DMS53 treated with DMSO at 0.1 percent for 48 hours (cell line): ENCODE results near the gene LHX4.

ENCODE experiments used
- DNase-seq: peaks from one replicate; lab custom pipeline; 2025; ENCODE audit not compliant: unreplicated experiment; lab: John Stamatoyannopoulos, UW

The LHX4 gene

GRCh38 chr1:180225403-180225802 is 4.7 kb upstream of the LHX4 start:
- no peak for DNase-seq

GRCh38 chr1:180227861-180228647 is 2.0 kb upstream of the LHX4 start:
- no peak for DNase-seq

- DNase-seq = peak; percentile 37
These were observed 1.2 kb upstream of the LHX4 start for GRCh38 chr1:180228648-180229482.

- no peak for DNase-seq
These were observed 339 bp downstream of the LHX4 start for GRCh38 chr1:180230416-180230790.

DNA sequence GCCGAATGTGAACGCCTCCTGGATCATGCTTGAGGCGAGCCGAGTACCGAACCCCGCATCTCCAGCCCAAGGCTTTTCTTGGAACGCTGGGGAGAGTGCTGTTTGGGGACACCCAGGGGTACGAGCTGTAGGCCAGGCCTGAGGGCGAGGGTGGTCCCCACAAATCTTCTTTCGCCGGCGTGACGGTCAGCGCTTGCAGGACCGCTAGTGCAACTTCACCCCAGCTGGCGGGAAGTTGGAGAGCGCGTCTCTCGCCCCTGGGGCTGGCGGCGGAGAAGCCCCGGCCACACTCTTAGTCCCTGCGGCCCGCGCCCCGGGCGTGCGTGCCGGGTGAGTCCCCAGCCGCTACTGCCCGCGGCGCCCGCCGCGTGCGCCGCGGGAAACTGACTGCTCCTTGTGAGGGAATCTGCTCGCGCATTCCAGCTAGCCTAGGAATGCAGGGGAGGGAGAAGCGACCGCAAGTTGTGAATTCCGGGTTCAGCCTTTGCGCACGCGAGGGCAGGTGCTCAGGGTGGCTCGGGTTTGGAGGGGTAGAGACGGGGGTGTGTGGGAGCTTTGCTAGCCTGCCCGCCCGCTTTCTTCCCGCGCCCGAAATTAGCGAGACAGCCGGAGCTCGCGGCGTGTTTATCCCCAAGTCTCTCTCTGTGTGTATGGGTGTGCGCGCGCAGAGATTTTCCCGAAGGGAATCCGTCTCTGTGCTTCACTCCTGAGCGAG is 884 bp downstream of the LHX4 start:
- peak; percentile 44 for DNase-seq

DNA sequence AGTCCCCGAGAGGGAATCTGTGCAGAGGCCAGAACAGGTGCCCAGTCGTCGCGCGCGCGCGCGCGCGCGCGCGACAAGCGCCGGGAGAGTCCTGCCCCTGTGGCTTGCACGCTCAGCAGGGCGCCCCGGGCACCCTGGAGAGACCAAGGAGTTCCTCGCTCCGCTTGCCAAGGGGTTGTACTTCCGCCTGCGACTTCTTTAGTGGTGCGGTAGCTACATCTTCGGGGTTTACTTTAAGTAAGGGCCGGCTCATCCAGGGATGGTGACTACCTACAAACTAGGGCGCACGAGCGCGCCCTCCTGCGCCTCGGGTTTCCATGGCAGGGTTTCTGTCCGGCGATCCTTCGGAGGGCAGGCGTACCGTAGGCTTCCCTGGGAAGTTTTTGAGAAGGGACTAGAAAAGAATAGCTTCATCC is 1.4 kb downstream of the LHX4 start:
- peak; percentile 44 for DNase-seq

- DNase-seq = no peak
These were observed 1.9 kb downstream of the LHX4 start for GRCh38 chr1:180231936-180232335.

DNA sequence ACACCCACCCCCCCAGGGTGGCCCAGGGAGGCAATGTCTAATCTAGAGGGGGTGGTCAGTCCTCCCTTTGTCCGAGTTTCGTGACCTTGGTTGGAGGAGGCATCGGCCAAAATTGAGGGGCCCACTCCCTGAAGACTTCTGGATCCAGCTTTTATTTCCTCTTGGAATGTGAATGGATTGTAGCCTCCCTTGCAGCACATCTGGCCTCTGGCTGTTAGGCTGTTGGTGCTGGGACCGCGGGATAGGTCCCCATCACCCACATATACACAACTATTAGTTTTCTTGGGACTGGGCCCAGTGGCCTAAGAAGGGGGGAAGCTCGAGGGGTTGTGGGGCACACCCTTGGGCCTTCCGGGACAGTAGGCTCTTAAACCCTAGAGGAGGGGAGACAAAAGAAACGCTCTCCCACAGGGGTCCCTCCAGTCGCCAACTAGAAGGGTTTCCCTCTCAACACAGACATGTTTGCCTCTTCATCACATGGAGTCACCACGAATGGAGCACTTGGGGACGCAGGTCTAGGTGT is 2.5 kb downstream of the LHX4 start:
- peak; percentile 7 for DNase-seq

DNA sequence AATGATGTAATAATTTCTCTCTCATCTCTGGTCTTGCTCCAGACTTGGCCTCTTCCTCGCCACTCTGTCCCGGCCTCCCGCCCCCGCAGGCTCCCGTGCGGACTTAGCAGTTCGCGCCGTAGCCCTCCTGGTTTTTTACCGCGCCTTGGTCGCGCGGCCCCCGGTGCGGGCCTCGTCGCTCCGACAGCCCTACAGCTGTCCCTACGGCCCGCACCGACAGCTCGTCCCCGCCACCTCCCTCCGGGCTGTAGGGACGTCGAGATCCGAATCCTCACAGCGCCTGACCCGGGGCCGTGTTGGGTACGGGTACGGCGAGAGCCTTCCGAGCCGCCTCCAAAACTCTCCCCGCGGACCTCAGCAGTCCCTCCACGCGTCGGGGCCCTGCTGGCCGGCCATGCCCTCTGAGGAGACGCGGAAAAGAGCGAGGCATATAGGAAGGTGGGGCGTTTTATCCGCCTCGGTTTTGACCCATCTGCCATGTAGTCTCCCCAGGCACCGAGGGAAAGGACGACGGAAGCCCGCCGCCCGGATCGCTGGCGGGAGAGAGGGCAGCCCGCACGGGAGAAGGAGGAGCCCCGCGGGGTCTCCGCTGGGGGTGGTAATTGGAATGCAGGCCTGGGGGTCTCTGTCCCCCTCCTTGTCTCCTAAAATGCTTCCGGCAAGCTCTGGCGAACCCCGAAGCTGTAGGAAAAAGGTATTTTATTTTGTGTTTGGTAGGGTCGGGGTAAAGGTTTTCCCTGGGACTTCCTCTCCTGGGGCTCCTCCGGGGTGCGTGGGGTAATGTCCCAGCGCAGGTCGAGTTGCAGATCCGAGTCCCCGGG is 3.3 kb downstream of the LHX4 start:
- DNase-seq = no peak

DNA sequence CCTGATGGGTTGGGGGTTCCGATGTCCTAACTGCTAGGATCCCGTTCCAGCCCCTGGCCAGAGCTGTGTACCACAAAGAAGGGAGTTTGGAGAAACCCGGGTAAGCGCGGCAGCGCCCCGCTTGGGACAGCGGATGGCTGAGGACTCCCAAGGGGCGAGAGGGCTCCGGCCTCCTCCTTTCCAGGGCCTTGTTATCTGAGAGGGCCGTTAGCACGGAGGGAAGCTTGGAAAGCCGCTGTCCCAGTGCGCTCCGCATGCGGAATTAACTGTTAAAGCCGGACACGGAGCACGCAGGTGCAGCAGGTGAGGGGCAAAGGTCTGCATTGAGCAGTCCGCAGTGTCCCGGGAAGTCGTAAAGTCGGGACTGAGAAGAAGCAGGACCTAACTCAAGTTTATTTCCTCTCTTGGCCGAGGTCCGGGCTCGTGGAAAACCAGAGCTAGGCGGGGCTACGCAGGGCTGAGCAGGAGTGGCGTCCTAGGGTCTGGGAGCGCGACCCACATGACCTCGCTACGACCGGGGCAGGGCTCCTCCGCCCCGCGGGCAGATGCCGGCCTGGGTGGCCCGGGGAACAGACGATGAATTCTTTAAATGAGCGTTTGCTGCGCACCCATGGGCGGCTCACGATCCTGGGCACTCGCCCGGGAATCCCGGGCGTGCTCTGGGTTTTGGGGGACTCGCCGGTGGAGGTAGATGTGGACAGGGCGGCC is 4.5 kb downstream of the LHX4 start:
- DNase-seq = peak; percentile 42

DNA sequence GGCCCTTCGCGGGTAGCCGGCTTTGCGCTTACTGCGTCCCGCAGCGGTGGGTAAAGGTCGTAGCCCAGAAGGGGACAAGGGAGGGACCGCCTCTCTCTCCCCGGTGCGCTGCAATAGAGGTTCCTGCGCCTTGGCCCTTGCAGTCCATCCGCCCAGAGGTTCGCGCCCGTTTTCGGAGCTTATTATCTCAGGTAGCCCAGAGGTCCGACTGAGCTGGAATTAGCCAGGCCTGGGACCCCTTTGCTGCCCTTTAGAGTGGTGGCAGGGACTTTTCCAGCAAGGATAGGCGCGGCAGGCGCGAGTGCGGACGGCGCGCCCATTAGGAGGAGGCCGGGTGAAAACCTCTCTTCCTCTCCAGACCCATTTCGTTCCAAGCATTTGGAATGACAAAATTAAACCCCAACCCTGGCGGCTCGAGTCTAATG is 5.0 kb downstream of the LHX4 start:
- DNase-seq = peak; percentile 39

GRCh38 chr1:180235502-180236239 is 5.6 kb downstream of the LHX4 start:
- DNase-seq = no peak

GRCh38 chr1:180236698-180237509 is 6.8 kb downstream of the LHX4 start:
- no peak for DNase-seq

GRCh38 chr1:180237869-180238476 is 7.9 kb downstream of the LHX4 start:
- DNase-seq = no peak

DNA sequence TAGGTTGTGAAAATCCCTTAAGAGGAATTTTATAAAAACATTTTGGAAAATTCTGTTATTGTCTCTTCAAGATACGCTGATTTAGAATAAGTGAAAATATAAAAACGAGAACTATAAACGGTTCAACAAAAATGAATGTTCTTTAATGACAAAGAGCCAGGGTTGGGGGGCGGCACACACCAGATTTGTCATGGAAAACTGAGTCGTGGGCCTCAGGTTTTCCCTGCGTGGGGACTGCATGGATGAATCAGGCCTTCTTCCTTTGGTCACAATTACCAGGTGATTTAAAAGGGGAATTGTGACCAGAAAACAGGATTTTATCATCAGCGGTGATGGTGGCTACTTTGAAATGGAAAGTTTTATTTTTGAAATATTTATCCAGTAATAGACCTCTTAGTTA is 8.6 kb downstream of the LHX4 start:
- no peak for DNase-seq

DNA sequence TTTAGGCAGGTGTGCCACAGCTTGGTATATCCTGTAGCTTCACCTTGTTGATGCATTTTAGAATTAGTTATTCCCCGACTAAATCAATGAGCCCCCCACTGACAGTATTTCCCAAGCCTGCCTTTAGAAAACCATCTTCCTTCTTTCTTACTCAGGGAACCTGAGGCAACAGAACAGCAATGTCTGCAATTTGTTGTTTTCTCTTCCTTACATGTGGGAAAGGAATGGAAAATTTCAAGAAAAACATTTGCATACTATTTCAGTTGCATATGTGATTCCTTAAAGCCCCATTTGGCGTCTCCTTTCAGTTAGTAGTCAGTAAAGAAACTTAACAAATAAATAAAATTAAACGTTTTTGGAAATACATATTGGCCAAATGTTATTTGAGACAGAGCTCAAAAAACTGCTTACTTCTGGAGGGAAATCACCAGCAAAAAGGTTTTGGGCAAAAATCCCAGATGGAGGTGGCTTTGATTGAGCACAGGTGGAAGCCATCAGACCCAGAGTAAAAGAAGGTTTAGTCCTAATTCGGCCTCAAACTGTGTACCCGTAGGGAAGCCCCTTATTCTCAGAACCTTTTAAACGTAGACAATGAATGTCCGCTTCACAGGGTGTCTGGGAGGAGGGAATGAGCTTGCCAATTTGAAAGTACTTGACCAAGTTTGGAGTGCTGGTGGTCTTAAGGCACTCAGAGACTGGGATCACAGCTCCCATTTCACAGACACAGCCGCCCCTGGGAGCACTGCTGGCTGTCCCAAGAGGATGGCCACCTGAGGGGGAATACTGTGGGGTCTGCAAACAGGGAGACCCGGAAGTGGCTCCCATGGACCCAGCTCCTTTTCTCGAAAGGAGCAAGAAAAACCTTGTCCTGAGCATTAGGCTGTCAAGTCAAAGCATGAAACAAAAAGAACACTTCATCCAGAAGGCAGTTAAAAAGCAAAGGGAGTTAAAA is 9.4 kb downstream of the LHX4 start:
- no peak for DNase-seq
